Stimulated activated CD4-positive, alpha-beta T cell treated with anti-CD3 and anti-CD28 coated beads, Interleukin-1b, Interleukin-23, amount 100 ng/mL, for 24 hours (primary cell): Measurements from ENCODE around the gene ZMYM4.
"Not testable (repeated sequence)": the region's sequence is repeated elsewhere in the genome, so short reads cannot be mapped to it uniquely, and the experiment has no call there.

ENCODE experiments used
- DNase-seq, 4 experiments: peaks; one replicate each; pipeline ENCODE4 v3.0.0-alpha.2; 2020; ENCODE audit warnings: low read depth in 4 of 4, low spot score in 1 of 4

Gene ZMYM4

GRCh38 chr1:35268282-35269200, at the start of gene ZMYM4:
TSS of gene ZMYM4 (plus strand) at chr1:35268709. CDS start at chr1:35269047, 338 bp downstream.
- peak; percentile 75 to 84 (median 78) for DNase-seq

DNA sequence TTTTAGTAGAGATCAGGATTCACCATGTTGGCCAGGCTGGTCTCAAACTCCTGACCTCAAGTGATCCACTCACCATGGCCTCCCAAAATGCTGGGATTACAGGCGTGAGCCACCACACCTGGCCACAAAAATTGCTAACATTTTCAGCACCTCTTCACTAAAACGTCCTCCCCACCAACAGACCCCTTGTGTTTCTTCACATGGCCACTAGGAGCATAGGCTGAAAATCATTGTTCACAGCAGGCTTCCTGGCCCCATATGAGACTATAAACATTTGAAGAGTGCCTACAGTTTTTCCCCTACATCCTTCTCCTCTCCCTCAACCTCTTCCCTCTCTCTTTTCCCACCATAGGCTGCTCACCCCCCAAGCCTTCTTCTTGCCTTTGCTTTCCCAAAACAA, 47.5 kb upstream of the ZMYM4 start:
- no peak for DNase-seq

DNA sequence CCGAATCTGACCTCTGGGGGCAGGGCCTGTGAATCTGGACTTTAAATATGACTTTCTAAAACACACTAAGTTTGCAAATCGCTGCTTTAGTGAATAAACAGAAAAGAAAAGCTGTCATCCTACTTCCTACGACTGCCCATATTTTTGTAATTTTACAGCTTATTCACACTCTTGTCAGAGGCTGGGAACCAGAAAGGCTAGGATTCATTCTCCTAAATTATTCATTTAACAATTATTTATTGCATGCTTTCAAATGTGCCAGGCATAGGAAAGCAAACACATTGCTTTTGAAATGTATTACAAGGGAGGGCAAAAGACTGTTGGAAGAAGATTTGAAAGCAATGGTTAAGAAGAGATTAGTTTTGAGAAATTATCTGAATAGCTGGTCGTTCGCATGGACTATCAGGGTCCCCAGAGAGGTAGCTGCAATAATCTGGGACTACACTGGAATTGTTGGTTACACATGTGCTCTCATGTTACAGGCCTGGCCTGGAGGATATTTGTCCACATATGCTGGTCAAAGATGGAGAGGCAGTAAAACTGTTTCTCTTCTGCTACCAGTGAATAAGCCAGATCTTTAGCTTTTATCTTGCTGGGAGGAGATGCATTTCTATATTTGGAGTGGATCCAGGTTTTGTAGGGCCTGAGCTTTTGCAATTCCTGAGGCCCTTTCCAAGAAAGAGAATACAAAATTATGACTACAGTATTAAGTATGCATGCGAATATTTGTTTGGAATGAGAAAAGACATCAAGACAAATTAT, 46.0 kb upstream of the ZMYM4 start:
- no peak for DNase-seq

GRCh38 chr1:35223084-35223630, 45.4 kb upstream of the ZMYM4 start:
- DNase-seq: no peak

DNA sequence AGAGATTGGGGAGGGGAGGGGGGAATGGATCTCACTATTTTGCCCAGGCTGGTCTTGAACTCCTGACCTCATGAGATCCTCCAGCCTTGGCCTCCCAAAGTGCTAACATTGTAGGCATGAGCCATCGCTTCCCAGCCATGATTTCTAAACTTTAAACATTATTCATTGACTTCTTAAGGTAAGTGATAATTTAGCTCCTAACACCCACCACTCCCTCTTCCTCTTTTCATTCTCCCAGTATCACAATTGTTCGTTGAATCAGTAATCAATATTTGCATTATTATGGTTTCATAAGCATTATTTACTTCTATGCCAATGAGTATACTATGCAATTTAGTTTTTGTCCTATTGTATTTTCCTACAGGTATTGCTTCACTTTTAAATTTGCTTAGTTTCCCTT, 42.0 kb upstream of the ZMYM4 start:
- no peak for DNase-seq

DNA sequence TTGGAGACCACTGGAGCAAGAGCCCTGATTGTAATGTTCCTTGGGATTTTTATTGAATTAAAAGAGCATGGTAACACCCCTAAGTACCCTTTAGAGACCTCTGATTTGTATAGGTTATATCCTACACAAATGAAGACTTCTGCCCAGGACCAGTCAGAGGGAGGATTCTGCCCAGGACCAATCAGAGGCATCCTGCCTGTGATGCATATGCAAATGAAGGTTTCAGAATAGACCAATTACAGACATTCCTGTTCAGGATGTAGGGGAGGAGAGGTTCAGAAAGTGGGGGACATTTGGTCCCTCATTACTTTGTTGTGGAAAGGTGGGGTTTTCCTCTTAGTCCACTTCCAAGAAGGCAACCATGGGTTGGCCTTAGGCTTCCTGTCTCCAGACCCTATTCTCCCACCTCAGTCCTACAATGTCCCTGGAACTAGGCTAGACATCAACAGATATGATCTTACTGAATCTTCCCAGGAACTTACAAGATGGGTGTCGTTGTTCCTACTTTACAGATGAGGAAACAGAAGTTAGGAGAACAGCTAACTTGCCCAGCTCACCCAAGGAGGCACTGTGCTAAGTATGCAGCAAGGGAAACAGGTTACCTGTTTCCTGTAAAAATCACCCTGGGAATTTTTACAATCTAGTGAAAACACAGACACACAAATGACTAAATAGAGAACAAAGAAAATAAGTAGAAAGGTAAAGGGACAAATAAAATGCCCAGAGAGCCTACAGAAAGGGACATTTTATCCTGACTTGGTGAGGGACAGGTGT, 38.7 kb upstream of the ZMYM4 start:
- DNase-seq: no peak

GRCh38 chr1:35231287-35231686, 37.2 kb upstream of the ZMYM4 start:
- no peak for DNase-seq

DNA sequence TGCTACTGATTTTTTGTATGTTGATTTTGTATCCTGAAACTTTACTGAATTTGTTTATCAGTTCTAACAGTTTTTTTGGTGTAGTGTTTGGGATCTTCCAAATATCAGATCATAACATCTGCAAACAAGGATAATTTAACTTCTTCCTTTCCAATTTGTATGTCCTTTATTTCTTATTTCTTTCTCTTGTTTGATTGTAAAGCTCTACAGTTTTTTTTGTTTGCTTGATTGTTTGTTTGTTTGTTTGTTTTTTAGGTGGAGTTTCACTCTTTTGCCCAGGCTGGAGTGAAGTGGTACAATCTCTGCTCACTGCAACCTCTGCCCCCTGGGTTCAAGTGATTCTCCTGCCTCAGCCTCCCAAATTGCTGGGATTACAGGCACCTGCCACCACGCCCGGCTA, 31.7 kb upstream of the ZMYM4 start:
- DNase-seq: not testable (repeated sequence)

DNA sequence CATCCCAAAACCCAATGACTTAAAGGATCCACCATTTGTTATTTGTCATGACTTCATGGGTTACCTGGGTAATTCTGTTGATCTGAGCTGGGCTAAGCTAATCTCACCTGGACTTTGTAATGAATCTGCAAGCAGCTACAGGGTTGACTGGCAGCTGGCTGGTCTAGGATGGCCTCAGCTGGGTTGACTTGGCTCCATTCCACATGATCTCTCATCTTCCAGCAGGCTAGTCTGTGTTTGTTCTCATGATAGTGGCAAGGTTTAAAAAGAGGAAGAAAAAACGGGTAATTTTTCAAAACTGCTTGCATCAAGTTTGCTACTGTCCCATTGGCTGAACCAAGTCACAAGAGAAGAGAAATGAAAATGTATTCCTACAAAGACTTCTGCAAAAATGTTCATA, 24.8 kb upstream of the ZMYM4 start:
- no peak for DNase-seq

DNA sequence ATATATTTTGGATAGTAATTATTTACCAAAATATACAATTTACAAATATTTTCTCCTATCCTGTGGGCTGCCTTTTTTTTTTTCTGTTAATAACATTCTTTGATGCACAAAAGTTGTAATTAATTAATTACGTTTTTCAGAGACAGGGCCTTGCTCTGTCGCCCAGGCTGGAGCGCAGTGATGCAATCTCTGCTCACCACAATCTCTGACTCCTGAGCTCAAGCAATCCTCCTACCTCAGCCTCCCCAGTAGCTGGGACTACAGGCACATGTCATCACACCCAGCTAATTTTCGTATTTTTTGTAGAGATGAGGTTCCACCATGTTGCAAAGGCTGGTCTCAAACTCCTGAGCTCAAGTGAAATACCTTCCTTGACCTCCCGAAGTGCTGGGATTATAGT, 21.3 kb upstream of the ZMYM4 start:
- DNase-seq: no peak

GRCh38 chr1:35253941-35254340, 14.6 kb upstream of the ZMYM4 start:
- no peak for DNase-seq

- DNase-seq: no peak
Observed at GRCh38 chr1:35255276-35255675, 13.2 kb upstream of the ZMYM4 start.

DNA sequence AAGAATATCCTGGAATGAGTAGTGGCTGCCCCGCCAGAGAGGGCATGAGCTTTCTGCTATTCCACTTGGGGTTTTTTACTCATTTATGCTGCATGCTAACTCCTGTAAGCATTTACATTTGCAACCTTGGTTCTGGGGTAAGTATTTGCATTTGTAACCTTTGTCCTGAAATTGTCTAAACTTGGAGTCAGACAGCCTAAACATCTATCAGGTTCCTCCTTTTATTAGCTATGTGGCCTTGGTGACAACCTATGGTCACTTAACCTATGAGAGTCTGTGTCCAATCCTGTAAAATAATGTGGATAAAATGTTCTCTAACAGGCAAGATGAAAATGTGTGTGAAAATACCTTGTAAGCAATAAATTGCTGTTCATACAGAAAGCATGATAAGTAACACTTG, 8.9 kb upstream of the ZMYM4 start:
- no peak for DNase-seq

DNA sequence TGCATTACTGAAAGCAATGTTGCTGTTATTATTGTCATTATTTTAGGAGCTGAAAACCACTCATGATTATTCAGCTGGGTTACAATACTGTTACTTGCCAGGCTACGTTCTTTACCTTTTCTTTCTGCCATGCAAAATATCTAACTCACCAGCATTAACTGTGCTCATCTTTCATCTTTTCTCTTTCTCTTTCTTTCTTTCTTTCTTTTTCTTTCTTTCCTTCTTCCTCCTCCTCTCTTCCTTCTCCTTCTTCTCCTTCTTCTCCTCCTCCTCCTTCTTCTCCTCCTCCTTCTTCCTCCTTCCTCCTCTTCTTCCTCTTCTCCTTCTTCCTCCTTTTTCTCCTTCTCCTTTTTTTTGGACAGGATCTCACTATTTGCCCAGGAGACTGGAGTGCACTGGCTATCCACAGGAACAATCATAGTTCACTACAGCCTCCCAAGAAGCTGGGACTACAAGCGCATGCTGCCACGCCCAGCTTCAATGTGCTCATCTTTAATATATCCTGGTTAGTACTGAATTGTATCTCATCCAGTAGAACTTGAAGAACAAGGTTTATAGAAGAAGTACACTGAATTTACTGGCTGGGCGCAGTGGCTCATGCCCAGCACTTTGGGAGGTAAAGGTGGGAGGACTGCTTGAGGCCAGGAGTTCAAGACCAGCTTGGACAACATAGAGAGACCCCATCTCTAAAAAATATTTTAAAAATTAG, 6.9 kb upstream of the ZMYM4 start:
- DNase-seq: no peak

DNA sequence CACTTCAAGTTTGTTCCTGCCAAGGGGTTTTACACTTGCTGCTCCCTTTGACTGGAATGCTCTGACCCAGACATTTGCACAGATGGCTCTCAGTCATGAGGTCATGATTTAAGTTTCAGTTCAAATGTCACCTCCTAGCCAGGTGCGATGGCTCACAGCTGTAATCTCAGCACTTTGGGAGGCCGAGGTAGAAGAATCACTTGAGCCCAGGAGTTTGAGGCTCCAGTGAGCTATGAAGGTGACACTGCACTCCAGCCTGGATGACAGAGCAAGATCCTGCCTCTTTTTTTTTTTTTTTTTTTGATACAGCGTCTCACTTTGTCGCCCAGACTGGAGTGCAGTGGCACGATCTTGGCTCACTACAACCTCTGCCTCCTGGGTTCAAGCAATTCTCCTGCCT, 4.5 kb upstream of the ZMYM4 start:
- DNase-seq: no peak

- DNase-seq: no peak
Observed at GRCh38 chr1:35264871-35265270, 3.6 kb upstream of the ZMYM4 start.

DNA sequence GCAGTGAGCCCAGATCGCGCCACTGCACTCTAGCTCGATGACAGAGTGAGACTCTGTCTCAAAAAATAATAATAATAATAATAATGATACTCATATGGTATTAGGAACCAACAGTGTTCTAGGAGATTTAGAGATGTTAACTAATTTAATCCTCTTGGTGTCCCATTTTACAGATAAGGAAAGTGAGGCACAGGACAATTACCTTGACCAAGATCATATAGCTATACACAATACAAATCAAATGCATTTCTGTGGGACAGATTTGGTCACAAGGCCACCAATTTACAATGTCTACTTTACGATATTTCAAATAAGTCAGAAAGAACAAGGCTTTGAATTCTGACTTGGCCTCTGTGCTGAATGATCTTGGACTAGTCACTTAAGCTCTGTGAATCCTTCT, 2.2 kb upstream of the ZMYM4 start:
- no peak for DNase-seq

- DNase-seq: no peak
Observed at GRCh38 chr1:35269201-35269988, 886 bp downstream of the ZMYM4 start.

DNA sequence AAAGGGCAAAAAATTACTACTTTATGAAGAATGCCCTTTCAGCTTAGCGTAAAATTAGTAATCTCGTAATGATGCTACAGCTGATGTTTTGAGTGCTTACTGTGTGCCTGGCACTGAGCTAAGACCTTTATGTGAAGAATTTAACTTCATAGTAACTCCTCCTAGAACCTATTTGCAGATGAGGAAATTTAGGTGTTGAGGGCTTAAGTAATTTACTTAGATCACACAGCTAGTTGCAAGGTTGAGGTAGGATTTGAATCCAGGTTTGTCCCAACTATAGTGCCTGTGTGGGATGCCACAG, 1.4 kb downstream of the ZMYM4 start:
- no peak for DNase-seq

GRCh38 chr1:35270836-35271235, 2.3 kb downstream of the ZMYM4 start:
- DNase-seq: no peak
